Skin of body (tissue), 2 donors: ENCODE measurements around the gene OR4D1. TPM values are rescaled to one million over a fixed set of nuclear protein-coding genes. Genes with fewer than 3 reads are reported as not detected.

Experiments used
- DNase-seq: peaks from one replicate; lab custom pipeline; 2025; lab: John Stamatoyannopoulos, UW
- total RNA-seq: library from RNA; depleted of rRNA; stranded (reverse); fragments of >200 nt; gene quantifications from one replicate; pipeline ENCODE4 v1.2.3, GENCODE V29; 2014

OR4D1 gene
- total RNA-seq, 1 donor from 2014 or later: not detected

- DNase-seq: no peak
These were observed 45.6 kb downstream of the OR4D1 start for GRCh38 chr17:58193641-58194255.

GRCh38 chr17:58195518-58196123, 47.4 kb downstream of the OR4D1 start:
- no peak for DNase-seq

- DNase-seq: no peak
These were observed 48.4 kb downstream of the OR4D1 start for GRCh38 chr17:58196610-58197009.

- DNase-seq: no peak
These were observed 51.9 kb downstream of the OR4D1 start for GRCh38 chr17:58200024-58200633.

- DNase-seq: no peak
These were observed 54.7 kb downstream of the OR4D1 start for GRCh38 chr17:58202859-58203258.

GRCh38 chr17:58204796-58205195, 56.6 kb downstream of the OR4D1 start:
- DNase-seq: no peak

GRCh38 chr17:58205936-58206335, 57.8 kb downstream of the OR4D1 start:
- DNase-seq: no peak

GRCh38 chr17:58207451-58207850, 59.3 kb downstream of the OR4D1 start:
- no peak for DNase-seq

GRCh38 chr17:58208344-58208743, 60.2 kb downstream of the OR4D1 start:
- DNase-seq: no peak

Other genes with a start within 250 kb of the OR4D1 start
- 7.6 TPM for gene CUEDC1, start 193.0 kb upstream of the OR4D1 start, total RNA-seq
- 31.2 TPM for gene VEZF1, start 160.1 kb upstream of the OR4D1 start, total RNA-seq
- 227 TPM for gene SRSF1, start 141.1 kb upstream of the OR4D1 start, total RNA-seq
- 16.1 TPM for gene DYNLL2, start 65.0 kb upstream of the OR4D1 start, total RNA-seq
- gene OR4D2, start 18.6 kb downstream of the OR4D1 start, total RNA-seq: not detected
- gene EPX, start 44.3 kb downstream of the OR4D1 start, total RNA-seq: 1.9 TPM
- gene MKS1, start 70.9 kb downstream of the OR4D1 start, total RNA-seq: 11.0 TPM
- not detected for gene LPO, start 90.2 kb downstream of the OR4D1 start, total RNA-seq
- gene MPO, start 132.6 kb downstream of the OR4D1 start, total RNA-seq: 51.1 TPM
- gene TSPOAP1, start 180.4 kb downstream of the OR4D1 start, total RNA-seq: 3.9 TPM
- gene SUPT4H1, start 203.8 kb downstream of the OR4D1 start, total RNA-seq: 35.0 TPM